ENCODE results near the gene PABPN1. TPM values are rescaled to one million over a fixed set of nuclear protein-coding genes. Genes with fewer than 3 reads are reported as not detected.

PABPN1 gene
- total RNA-seq, 1 experiment from 2014 or later: 287 TPM

DNA sequence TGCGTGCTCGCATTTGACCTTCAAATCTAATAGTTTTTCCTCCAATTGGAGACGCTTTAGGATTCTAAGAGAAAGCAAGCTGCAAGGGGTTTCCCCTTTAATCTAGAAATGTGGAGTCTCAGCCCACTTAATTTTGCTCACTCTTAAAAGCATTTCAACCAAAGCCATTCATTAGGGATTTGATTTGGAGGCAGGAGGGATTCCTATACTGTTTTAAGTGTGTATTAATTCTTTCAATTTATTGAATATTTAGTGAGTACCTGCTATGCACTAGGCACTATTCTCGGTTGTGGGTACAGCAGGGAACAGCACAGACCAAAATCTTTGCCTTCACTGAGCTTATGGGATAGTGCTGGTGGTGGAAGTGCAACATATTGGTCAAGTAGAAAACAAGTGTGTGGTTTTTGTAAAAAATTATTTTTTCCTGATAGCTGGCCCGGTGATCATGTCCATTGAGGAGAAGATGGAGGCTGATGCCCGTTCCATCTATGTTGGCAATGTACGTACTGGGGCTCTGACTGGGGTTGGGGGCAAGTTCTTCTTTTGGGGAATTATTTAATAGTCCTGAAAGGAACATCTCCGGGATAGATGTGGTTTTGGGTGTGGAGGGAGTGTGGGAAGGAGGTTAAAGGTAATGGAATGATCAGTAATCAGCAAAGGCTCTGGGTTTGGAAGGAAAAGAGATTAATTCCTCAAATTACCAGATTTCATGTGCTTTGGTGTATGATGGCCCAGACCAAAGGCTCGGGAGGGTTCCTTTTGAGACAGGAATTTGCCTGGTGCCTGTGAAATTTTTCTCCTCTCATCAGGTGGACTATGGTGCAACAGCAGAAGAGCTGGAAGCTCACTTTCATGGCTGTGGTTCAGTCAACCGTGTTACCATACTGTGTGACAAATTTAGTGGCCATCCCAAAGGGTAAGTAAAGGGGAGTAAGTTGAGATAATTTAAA is 1.6 kb downstream of the PABPN1 start:
- CTCF ChIA-PET: interaction anchor here (3.1 kb wide), 1 partner anchor 202 kb away, joined by 9 read pairs; no protein-coding TSS in a partner anchor
- Histone ChIP-seq H3K9me3 (ENCODE audit: low read depth, low read length, poor library complexity, severe bottlenecking) (no peaks in the 10 kb centered on the region), H3K27ac (ENCODE audit: low read depth, low read length, poor library complexity, severe bottlenecking) (peak overlapping the region; percentile 95), H3K36me3 (ENCODE audit: insufficient read depth, low read length, poor library complexity, severe bottlenecking) (peaks cover 42% of the 10 kb centered on the region), H3K4me1 (ENCODE audit: insufficient read depth, low read length, poor library complexity, severe bottlenecking) (peaks cover 13% of the 10 kb centered on the region), H3K4me3 (ENCODE audit: low read depth, low read length, poor library complexity, severe bottlenecking) (peak overlapping the region; percentile 78), H3K27me3 (replicated peaks; ENCODE audit: insufficient read depth, low read depth, low read length, poor library complexity) (no peaks in the 10 kb centered on the region)
- no peak for DNase-seq (ENCODE audit: low spot score)
- TSS peak; percentile 29 for BruUV-seq (replicated peaks)
- POLR2A ChIA-PET (ENCODE audit: low non-redundant PET): no interaction called here
- TF ChIP-seq CTCF (conservative IDR thresholded peaks at IDR 0.05; ENCODE audit: low read depth, low read length) (no peak), EZH2 (IDR thresholded peaks at IDR 0.05; ENCODE audit: borderline replicate concordance, low read depth, low read length, poor library complexity, severe bottlenecking) (no peak)
- intact Hi-C loops (cut with micrococcal nuclease; ENCODE audit: unreplicated experiment): loop anchor here (5.0 kb wide), 2 partner anchors 44 to 144 kb away; partner anchors contain the start of genes EFS and NGDN

GRCh38 chr14:23323838-23324454 is 2.7 kb downstream of the PABPN1 start:
- TF ChIP-seq EZH2 (IDR thresholded peaks at IDR 0.05; ENCODE audit: borderline replicate concordance, low read depth, low read length, poor library complexity, severe bottlenecking): no peak
- TF ChIP-seq CTCF (conservative IDR thresholded peaks at IDR 0.05; ENCODE audit: low read depth, low read length): no peak
- intact Hi-C loops (cut with micrococcal nuclease; ENCODE audit: unreplicated experiment): loop anchor here (5.0 kb wide), 2 partner anchors 43 to 143 kb away; partner anchors contain the start of genes EFS and NGDN

DNA sequence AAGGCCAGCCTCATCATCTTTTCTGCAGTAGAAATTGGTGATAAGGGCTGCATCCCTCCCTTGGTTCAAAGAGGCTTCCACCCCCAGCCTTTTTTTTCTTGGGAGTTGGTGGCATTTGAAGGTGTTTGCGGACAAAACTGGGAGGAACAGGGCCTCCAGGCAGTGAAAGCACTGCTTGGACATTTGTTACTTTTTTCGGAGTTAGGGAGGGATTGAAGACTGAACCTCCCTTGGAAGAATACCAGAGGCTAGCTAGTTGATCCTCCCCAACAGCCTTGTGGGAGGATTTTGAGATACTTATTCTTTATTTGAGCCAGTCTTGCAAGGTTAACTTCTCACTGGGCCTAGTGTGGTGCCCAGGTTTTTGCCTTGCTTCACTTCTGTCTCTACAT is 3.2 kb downstream of the PABPN1 start:
- Histone ChIP-seq H3K4me1 (ENCODE audit: insufficient read depth, low read length, poor library complexity, severe bottlenecking) (peaks cover 13% of the 10 kb centered on the region), H3K27me3 (replicated peaks; ENCODE audit: insufficient read depth, low read depth, low read length, poor library complexity) (no peaks in the 10 kb centered on the region), H3K9me3 (ENCODE audit: low read depth, low read length, poor library complexity, severe bottlenecking) (no peaks in the 10 kb centered on the region), H3K36me3 (ENCODE audit: insufficient read depth, low read length, poor library complexity, severe bottlenecking) (peaks cover 42% of the 10 kb centered on the region), H3K4me3 (ENCODE audit: low read depth, low read length, poor library complexity, severe bottlenecking) (no peak overlapping the region), H3K27ac (ENCODE audit: low read depth, low read length, poor library complexity, severe bottlenecking) (no peak overlapping the region)
- DNase-seq (ENCODE audit: low spot score): no peak
- TF ChIP-seq EZH2 (IDR thresholded peaks at IDR 0.05; ENCODE audit: borderline replicate concordance, low read depth, low read length, poor library complexity, severe bottlenecking) (no peak), CTCF (conservative IDR thresholded peaks at IDR 0.05; ENCODE audit: low read depth, low read length) (no peak)
- BruUV-seq (replicated peaks): no TSS peak
- ChIA-PET POLR2A (ENCODE audit: low non-redundant PET) (no interaction called here), CTCF (no interaction called here)
- intact Hi-C loops (cut with micrococcal nuclease; ENCODE audit: unreplicated experiment): loop anchor here (5.0 kb wide), 2 partner anchors 43 to 143 kb away; partner anchors contain the start of genes EFS and NGDN

More at GRCh38 chr14:23323838-23324454, 2.7 kb downstream of the PABPN1 start:
- Histone ChIP-seq H3K27me3 (replicated peaks; ENCODE audit: insufficient read depth, low read depth, low read length, poor library complexity) (no peaks in the 10 kb centered on the region), H3K9me3 (ENCODE audit: low read depth, low read length, poor library complexity, severe bottlenecking) (no peaks in the 10 kb centered on the region), H3K27ac (ENCODE audit: low read depth, low read length, poor library complexity, severe bottlenecking) (no peak overlapping the region), H3K4me3 (ENCODE audit: low read depth, low read length, poor library complexity, severe bottlenecking) (no peak overlapping the region), H3K4me1 (ENCODE audit: insufficient read depth, low read length, poor library complexity, severe bottlenecking) (peaks cover 13% of the 10 kb centered on the region), H3K36me3 (ENCODE audit: insufficient read depth, low read length, poor library complexity, severe bottlenecking) (peaks cover 42% of the 10 kb centered on the region)
- ChIA-PET POLR2A (ENCODE audit: low non-redundant PET) (no interaction called here), CTCF (no interaction called here)
- no TSS peak for BruUV-seq (replicated peaks)
- no peak for DNase-seq (ENCODE audit: low spot score)

Measured in A673 (cell line).